K562 (cell line): ENCODE results near the gene GIGYF1. TPM values are rescaled to one million over a fixed set of nuclear protein-coding genes. Genes with fewer than 3 reads are reported as not detected.

ENCODE experiments used
- ATAC-seq: fragments of 200-7000 bp; cut with Tn5 transposase; 3 replicates; pipeline ENCODE4 v1.9.1; 2020; ENCODE audit warnings: moderate library complexity
- BruUV-seq: library from RNA; stranded (reverse); fragments of 400-500 nt; replicated peaks from 2 replicates; lab custom pipeline; 2021; lab: Mats Ljungman, UMichigan
- CTCF ChIA-PET: fragments of 300-600 bp; formaldehyde crosslinking; extraction: SDS; loops from one replicate; lab custom pipeline; 2021; ENCODE audit warnings: low intra/inter-chr PET ratio; lab: Yijun Ruan, JAX
- POLR2A ChIA-PET: fragments of 300-600, 350-650 bp; sonication (Branson Sonifier 250); formaldehyde crosslinking; extraction: SDS; loops from one replicate; lab custom pipeline; 2021; ENCODE audit warnings: antibody characterized with exemption, inconsistent platforms; lab: Yijun Ruan, JAX
- DNase-seq, 4 experiments: peaks; one replicate each; pipeline versions ENCODE4 v3.0.0 to v3.0.0-alpha.2; 2011 to 2018; ENCODE audit warnings: low spot score in 3 of 4, mixed read lengths in 3 of 4; ENCODE audit errors: extremely low read depth in 1 of 4
- FAIRE-seq: peaks from 2 replicates; lab custom pipeline; 2011; peaks lifted over from hg19 to GRCh38; lab: Jason Lieb, UNC
- H2AFZ ChIP-seq: 2 replicates; pipeline ENCODE4 v1.6.0; 2011; ENCODE audit warnings: low read depth, low read length, control low read depth, inconsistent platforms
- H3K27ac ChIP-seq: fragments of 200-600 bp; 3 replicates; pipeline ENCODE4 v1.8.0; 2011; ENCODE audit warnings: low read depth, mild to moderate bottlenecking, control low read depth, inconsistent platforms, low read length, moderate library complexity, mixed read lengths; ENCODE audit errors: extremely low read depth
- H3K27me3 ChIP-seq, 2 experiments: fragments of 300-600 bp in 1 of 2; 2 replicates in 1 of 2; 3 replicates in 1 of 2; pipeline versions ENCODE4 v1.6.0 to v1.8.0; 2011; ENCODE audit warnings: inconsistent platforms in 2 of 2, low read length in 2 of 2, mild to moderate bottlenecking in 1 of 2, mixed read lengths in 1 of 2, moderate library complexity in 1 of 2; ENCODE audit not compliant: control insufficient read depth in 2 of 2, insufficient read depth in 2 of 2
- H3K36me3 ChIP-seq: fragments of 300-600 bp; 3 replicates; pipeline ENCODE4 v1.8.0; 2011; ENCODE audit warnings: mild to moderate bottlenecking, low read length, inconsistent platforms; ENCODE audit not compliant: control insufficient read depth, insufficient read depth
- H3K4me1 ChIP-seq, 2 experiments: fragments of 200-600 bp in 1 of 2; replicated peaks in 1 of 2; 2 replicates in 1 of 2; 3 replicates in 1 of 2; pipeline versions ENCODE4 v1.5.1 to v1.8.0; 2011; ENCODE audit warnings: inconsistent platforms in 2 of 2, low read length in 2 of 2, mild to moderate bottlenecking in 1 of 2, mixed read lengths in 1 of 2, moderate library complexity in 1 of 2; ENCODE audit not compliant: control insufficient read depth in 2 of 2, insufficient read depth in 2 of 2
- H3K4me2 ChIP-seq: 2 replicates; pipeline ENCODE4 v1.6.1; 2011; ENCODE audit warnings: low read length, control low read depth, inconsistent platforms, mixed read lengths; ENCODE audit not compliant: insufficient read depth
- H3K4me3 ChIP-seq: fragments of 200-600 bp; sonication (generic), shearing (Covaris generic); 2 replicates; pipeline ENCODE4 v1.5.1; 2016; ENCODE audit warnings: control low read depth, inconsistent platforms
- H3K79me2 ChIP-seq: fragments of 200-600 bp; 3 replicates; pipeline ENCODE4 v1.8.0; 2011; ENCODE audit warnings: low read length, inconsistent platforms; ENCODE audit not compliant: control insufficient read depth, insufficient read depth
- H3K9ac ChIP-seq, 2 experiments: 2 replicates each; pipeline versions ENCODE4 v1.6.0 to v1.6.1; 2011; ENCODE audit warnings: low read depth in 2 of 2, low read length in 2 of 2, control low read depth in 1 of 2, inconsistent platforms in 1 of 2, mild to moderate bottlenecking in 1 of 2, mixed read lengths in 1 of 2; ENCODE audit not compliant: insufficient read depth in 1 of 2
- H3K9me1 ChIP-seq: one replicate; pipeline ENCODE4 v1.6.0; 2011; ENCODE audit warnings: inconsistent platforms, mild to moderate bottlenecking, low read length, moderate library complexity; ENCODE audit not compliant: control insufficient read depth, insufficient read depth
- H3K9me3 ChIP-seq: replicated peaks from 2 replicates; pipeline ENCODE4 v1.5.1; 2011; ENCODE audit warnings: low read depth, low read length, inconsistent platforms; ENCODE audit not compliant: control insufficient read depth, insufficient read depth
- H4K20me1 ChIP-seq: replicated peaks from 2 replicates; pipeline ENCODE4 v1.6.1; 2011; ENCODE audit warnings: low read length, inconsistent platforms, mixed read lengths; ENCODE audit not compliant: control insufficient read depth, insufficient read depth
- BRCA1 ChIP-seq, 2 experiments: fragments of 450-650 bp in 1 of 2; sonication (generic) in 1 of 2; formaldehyde crosslinking in 1 of 2; IDR thresholded peaks; 2 replicates each; pipeline versions ENCODE4 v1.5.0 to v1.6.1; 2017 to 2020; ENCODE audit warnings: mild to moderate bottlenecking in 1 of 2, missing genetic modification reagents in 1 of 2
- CEBPG ChIP-seq, 3 experiments: fragments of 200-800 bp in 1 of 3; sonication (Bioruptor generic) in 1 of 3; sonication (generic) in 1 of 3; formaldehyde crosslinking in 1 of 3; IDR thresholded peaks in 2 of 3; conservative IDR thresholded peaks in 1 of 3; 2 replicates each; pipeline versions ENCODE4 v1.6.1 to v1.8.0; 2016 to 2022; ENCODE audit warnings: missing compliant biosample characterization in 2 of 3, missing genetic modification characterization in 2 of 3, mild to moderate bottlenecking in 1 of 3, missing genetic modification reagents in 1 of 3
- FUS ChIP-seq: fragments of 200-400 bp; formaldehyde crosslinking; optimal IDR thresholded peaks from 2 replicates; pipeline ENCODE3; 2017; ENCODE audit warnings: low read depth, low read length
- HIVEP1 ChIP-seq: fragments of 250-450 bp; sonication (Bioruptor Pico); IDR thresholded peaks from 2 replicates; pipeline ENCODE4 v1.4.0; 2020; ENCODE audit warnings: mild to moderate bottlenecking
- PKNOX1 ChIP-seq: fragments of 450-650 bp; IDR thresholded peaks from 2 replicates; pipeline ENCODE4 v1.6.1; 2016
- POLR2A ChIP-seq: fragments of 450-650 bp; conservative IDR thresholded peaks from 2 replicates; pipeline ENCODE4 v1.6.1; 2016
- POLR2G ChIP-seq: fragments of 200-400 bp; formaldehyde crosslinking; IDR thresholded peaks from 2 replicates; pipeline ENCODE4 v1.6.1; 2017; ENCODE audit warnings: low read depth, mild to moderate bottlenecking, antibody characterized with exemption, low read length, moderate library complexity
- PTTG1 ChIP-seq: fragments of 450-650 bp; IDR thresholded peaks from 2 replicates; pipeline ENCODE4 v1.6.1; 2016; ENCODE audit warnings: low read depth, mild to moderate bottlenecking, missing genetic modification characterization, missing compliant biosample characterization
- RBFOX2 ChIP-seq: fragments of 200-400 bp; formaldehyde crosslinking; IDR thresholded peaks from 2 replicates; pipeline ENCODE4 v1.6.1; 2017; ENCODE audit warnings: low read depth, mild to moderate bottlenecking, low read length, moderate library complexity
- RBM22 ChIP-seq: fragments of 200-400 bp; formaldehyde crosslinking; IDR thresholded peaks from 2 replicates; pipeline ENCODE4 v1.6.1; 2018; ENCODE audit warnings: low read length, low read depth; ENCODE audit not compliant: poor library complexity, severe bottlenecking
- THAP12 ChIP-seq: fragments of 250-450 bp; sonication (Bioruptor Pico); IDR thresholded peaks from 2 replicates; pipeline ENCODE4 v1.9.0; 2021; ENCODE audit warnings: mild to moderate bottlenecking, inconsistent platforms
- ZBTB7A ChIP-seq: IDR thresholded peaks from 2 replicates; pipeline ENCODE4 v1.6.1; 2011; ENCODE audit warnings: low read depth, mild to moderate bottlenecking, low read length, moderate library complexity, borderline replicate concordance; ENCODE audit not compliant: control insufficient read depth
- ZMIZ1 ChIP-seq, 2 experiments: fragments of 150-350 bp in 1 of 2; IDR thresholded peaks; 2 replicates each; pipeline ENCODE4 v1.6.1; 2012 to 2016; ENCODE audit warnings: low read depth in 2 of 2, low read length in 2 of 2, mild to moderate bottlenecking in 1 of 2, moderate library complexity in 1 of 2
- WGBS: fragments of 100-300 bp; shearing (Covaris generic); methylation state at CpG from one replicate; pipeline ENCODE4 v1.1.6; 2016; ENCODE audit warnings: low coverage, mixed read lengths; ENCODE audit not compliant: insufficient coverage; ENCODE audit errors: missing lambda C conversion rate; 5-methylcytosine and 5-hydroxymethylcytosine counted together
- in situ Hi-C: fragments of 300-500 bp; cut with MboI; formaldehyde crosslinking; loops from 4 replicates; pipeline ENCODE4 v1.15.0; 2018; ENCODE audit warnings: inconsistent platforms, mixed read lengths
- intact Hi-C: fragments of 100-400 bp; cut with micrococcal nuclease; formaldehyde crosslinking; loops from 2 replicates; pipeline ENCODE4 v1.14.2; 2022
- polyA plus RNA-seq, 8 experiments: library from polyadenylated mRNA; depleted of rRNA in 4 of 8; stranded (reverse) in 5 of 8; unstranded in 3 of 8; fragments of >200 nt; fragmentation: Nextera tagmentation in 2 of 8; fragmentation: Illumina TruSeq in 1 of 8; extraction: Ambion mirVana in 2 of 8; extraction: Trizol in 1 of 8; gene quantifications; 2 replicates each; pipeline versions ENCODE4 v1.2.1 to v1.2.3, GENCODE V29; 2011 to 2014; ENCODE audit warnings: inconsistent platforms in 1 of 8, missing spikeins in 1 of 8
- total RNA-seq, 7 experiments: library from RNA; depleted of rRNA in 6 of 7; stranded (reverse); fragments of >200 nt in 6 of 7; fragmentation: Illumina TruSeq in 2 of 7; extraction: Trizol in 2 of 7; gene quantifications; 2 replicates each; pipeline versions ENCODE4 v1.2.1 to v1.2.3, GENCODE V29; 2011 to 2021; ENCODE audit warnings: low replicate concordance in 1 of 7

Gene GIGYF1
- total and polyA plus RNA-seq, 9 of the 15 experiments (the other 6 are each of a cell fraction or from before 2014, with no cell fraction given), result 0.56 to 76.2 (median 16.8) TPM

DNA sequence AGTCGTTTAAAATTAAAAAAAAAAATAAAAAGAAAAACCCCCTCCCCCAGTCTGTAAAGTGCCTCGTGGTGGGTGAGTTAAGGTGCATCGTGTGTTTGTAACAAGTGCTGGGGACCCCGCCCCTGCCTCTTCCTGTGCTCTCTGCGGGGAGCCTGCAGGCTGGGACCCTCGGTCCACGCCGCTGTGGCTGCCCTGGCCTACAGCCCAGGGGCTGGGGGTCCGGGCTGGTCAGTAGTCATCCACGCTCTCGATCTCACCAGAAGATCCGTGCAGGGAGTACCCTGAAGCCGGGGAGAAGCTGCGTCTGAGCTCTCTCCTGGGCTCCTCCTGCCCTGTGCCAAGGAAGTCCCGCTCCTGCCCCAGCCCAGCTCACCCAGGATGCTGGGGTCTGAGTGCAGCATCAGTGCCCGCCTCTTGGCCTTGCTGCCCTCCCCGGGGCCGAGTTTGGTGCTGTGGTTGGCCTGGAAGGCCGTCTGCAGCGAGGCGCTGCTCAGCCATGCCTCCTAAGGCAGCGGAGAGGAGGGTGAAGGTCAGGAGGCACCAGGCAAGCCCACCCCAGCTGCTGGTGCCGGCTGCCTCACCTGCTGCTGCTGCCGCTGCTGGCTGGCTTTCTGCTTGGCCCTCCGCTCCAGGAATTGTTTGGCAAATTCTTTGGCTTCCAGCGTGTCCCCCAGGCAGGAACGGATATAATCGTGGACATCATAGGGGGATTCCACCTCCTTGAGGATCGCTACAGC is 12.4 kb downstream of the GIGYF1 start:
- DNase-seq (no peak), FAIRE-seq (no peak), ATAC-seq (no peak)
- Histone ChIP-seq H2AFZ (no peak overlapping the region), H4K20me1 (peaks cover 22% of the 10 kb centered on the region; the same call in 1 of the 2 replicates), H3K9me3 (no peaks in the 10 kb centered on the region), H3K4me3 (no peak overlapping the region), H3K4me1 (peaks cover 4 to 88% of the 10 kb centered on the region in 2 experiments; a peak in 4 of 5 replicates), H3K27me3 (no peaks in the 10 kb centered on the region), H3K9me1 (no peaks in the 10 kb centered on the region), H3K4me2 (no peak overlapping the region), H3K36me3 (peaks cover 100% of the 10 kb centered on the region; the same call in 2 of the 3 replicates), H3K27ac (no peak overlapping the region), H3K9ac (peak overlapping the region in 1 of 2 experiments; percentile 82; a peak in 2 of 4 replicates), H3K79me2 (peaks cover 16% of the 10 kb centered on the region; the same call in 2 of the 3 replicates)
- ChIA-PET CTCF (no interaction called here), POLR2A (interaction anchor here (0.7 to 2.4 kb wide), 8 partner anchors 9 to 346 kb away, joined by 3 to 6 read pairs (median 4); partner anchors contain the start of gene MOSPD3)
- intact Hi-C loops (no loop called here), in situ Hi-C loops (no loop called here)
- 88% methylated on average over 23 of the region's 29 CpGs for WGBS
- no TSS peak for BruUV-seq
- no peak for TF ChIP-seq PTTG1 (tag)
- TF ChIP-seq CEBPG (CRISPR knock-in tag; IDR thresholded peaks at IDR 0.05), result no peak
- TF ChIP-seq CEBPG (tag; conservative IDR thresholded peaks at IDR 0.05 in 1 of 2, IDR thresholded peaks at IDR 0.05 in 1 of 2), result no peak
- TF ChIP-seq HIVEP1, result no peak
- 0 out of 2 replicates have a peak, but pooled peaks have one; percentile 34 for TF ChIP-seq THAP12 (CRISPR knock-in tag)
- TF ChIP-seq ZBTB7A, result 0 out of 2 replicates have a peak, but pooled peaks have one; percentile 28
- peak; percentile 59 for TF ChIP-seq RBFOX2
- TF ChIP-seq RBM22, result peak; percentile 67
- no peak for TF ChIP-seq PKNOX1
- peak; percentile 61 for TF ChIP-seq POLR2G
- TF ChIP-seq BRCA1 (IDR thresholded peaks at IDR 0.05), result no peak
- TF ChIP-seq BRCA1 (CRISPR knock-in tag; IDR thresholded peaks at IDR 0.05), result 0 out of 2 replicates have a peak, but pooled peaks have one; percentile 31
- TF ChIP-seq FUS, result no peak
- no peak for TF ChIP-seq ZMIZ1 (IDR thresholded peaks at IDR 0.05; ENCODE audit: low read depth in 2 of 2, low read length in 2 of 2)
- TF ChIP-seq POLR2A, result peak; percentile 46
